22Rv1 (cell line): ENCODE data around the gene METAP1D.

Experiments used
- CTCF ChIP-seq: fragments of 450-650 bp; IDR thresholded peaks from 2 replicates; pipeline ENCODE4 v1.5.1; 2017; ENCODE audit warnings: mild to moderate bottlenecking
- ZFX ChIP-seq: fragments of 450-650 bp; IDR thresholded peaks from 2 replicates; pipeline ENCODE4 v1.6.1; 2017; ENCODE audit warnings: antibody characterized with exemption, borderline replicate concordance

GRCh38 chr2:171995586-171995985, 4.2 kb upstream of the METAP1D start:
- TF ChIP-seq CTCF (no peak), ZFX (no peak)
